Measurements from ENCODE around the gene CACNA1I.

DNA sequence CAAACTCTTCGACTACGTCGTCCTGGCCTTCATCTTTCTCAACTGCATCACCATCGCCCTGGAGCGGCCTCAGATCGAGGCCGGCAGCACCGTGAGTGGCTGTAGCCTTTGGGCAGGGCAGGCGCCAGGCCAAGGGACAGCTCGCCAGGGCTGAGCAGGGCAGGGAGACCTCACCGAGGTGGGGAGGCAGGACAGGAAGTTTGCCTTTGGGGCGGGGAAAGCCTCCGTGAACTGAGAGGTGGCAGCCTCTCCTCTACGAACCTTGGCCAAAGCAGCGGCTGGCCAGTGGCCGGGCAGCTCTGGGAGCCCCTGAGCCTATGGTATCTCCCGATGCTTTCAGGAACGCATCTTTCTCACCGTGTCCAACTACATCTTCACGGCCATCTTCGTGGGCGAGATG lies 93.2 kb downstream of the CACNA1I start:
- TF ChIP-seq EZH2 (IDR thresholded peaks at IDR 0.05) (no peak), RAD21 (IDR thresholded peaks at IDR 0.05; ENCODE audit: low read depth) (no peak), SRF (IDR thresholded peaks at IDR 0.05; ENCODE audit: low read depth) (no peak), EZH2phosphoT487 (IDR thresholded peaks at IDR 0.05; ENCODE audit: borderline replicate concordance) (no peak)
- TF ChIP-seq, protein P1, sequence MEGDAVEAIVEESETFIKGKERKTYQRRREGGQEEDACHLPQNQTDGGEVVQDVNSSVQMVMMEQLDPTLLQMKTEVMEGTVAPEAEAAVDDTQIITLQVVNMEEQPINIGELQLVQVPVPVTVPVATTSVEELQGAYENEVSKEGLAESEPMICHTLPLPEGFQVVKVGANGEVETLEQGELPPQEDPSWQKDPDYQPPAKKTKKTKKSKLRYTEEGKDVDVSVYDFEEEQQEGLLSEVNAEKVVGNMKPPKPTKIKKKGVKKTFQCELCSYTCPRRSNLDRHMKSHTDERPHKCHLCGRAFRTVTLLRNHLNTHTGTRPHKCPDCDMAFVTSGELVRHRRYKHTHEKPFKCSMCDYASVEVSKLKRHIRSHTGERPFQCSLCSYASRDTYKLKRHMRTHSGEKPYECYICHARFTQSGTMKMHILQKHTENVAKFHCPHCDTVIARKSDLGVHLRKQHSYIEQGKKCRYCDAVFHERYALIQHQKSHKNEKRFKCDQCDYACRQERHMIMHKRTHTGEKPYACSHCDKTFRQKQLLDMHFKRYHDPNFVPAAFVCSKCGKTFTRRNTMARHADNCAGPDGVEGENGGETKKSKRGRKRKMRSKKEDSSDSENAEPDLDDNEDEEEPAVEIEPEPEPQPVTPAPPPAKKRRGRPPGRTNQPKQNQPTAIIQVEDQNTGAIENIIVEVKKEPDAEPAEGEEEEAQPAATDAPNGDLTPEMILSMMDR (IDR thresholded peaks at IDR 0.05 in 2 of 3, conservative IDR thresholded peaks at IDR 0.05 in 1 of 3; ENCODE audit: borderline replicate concordance in 1 of 3, insufficient read depth in 1 of 3, low read depth in 2 of 3, low read length in 2 of 3) = no peak
- TF ChIP-seq, protein P2, sequence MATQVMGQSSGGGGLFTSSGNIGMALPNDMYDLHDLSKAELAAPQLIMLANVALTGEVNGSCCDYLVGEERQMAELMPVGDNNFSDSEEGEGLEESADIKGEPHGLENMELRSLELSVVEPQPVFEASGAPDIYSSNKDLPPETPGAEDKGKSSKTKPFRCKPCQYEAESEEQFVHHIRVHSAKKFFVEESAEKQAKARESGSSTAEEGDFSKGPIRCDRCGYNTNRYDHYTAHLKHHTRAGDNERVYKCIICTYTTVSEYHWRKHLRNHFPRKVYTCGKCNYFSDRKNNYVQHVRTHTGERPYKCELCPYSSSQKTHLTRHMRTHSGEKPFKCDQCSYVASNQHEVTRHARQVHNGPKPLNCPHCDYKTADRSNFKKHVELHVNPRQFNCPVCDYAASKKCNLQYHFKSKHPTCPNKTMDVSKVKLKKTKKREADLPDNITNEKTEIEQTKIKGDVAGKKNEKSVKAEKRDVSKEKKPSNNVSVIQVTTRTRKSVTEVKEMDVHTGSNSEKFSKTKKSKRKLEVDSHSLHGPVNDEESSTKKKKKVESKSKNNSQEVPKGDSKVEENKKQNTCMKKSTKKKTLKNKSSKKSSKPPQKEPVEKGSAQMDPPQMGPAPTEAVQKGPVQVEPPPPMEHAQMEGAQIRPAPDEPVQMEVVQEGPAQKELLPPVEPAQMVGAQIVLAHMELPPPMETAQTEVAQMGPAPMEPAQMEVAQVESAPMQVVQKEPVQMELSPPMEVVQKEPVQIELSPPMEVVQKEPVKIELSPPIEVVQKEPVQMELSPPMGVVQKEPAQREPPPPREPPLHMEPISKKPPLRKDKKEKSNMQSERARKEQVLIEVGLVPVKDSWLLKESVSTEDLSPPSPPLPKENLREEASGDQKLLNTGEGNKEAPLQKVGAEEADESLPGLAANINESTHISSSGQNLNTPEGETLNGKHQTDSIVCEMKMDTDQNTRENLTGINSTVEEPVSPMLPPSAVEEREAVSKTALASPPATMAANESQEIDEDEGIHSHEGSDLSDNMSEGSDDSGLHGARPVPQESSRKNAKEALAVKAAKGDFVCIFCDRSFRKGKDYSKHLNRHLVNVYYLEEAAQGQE (IDR thresholded peaks at IDR 0.05; ENCODE audit: low read depth) = no peak
